ENCODE results near the gene B4GALT3. TPM values are rescaled to one million over a fixed set of nuclear protein-coding genes. Genes with fewer than 3 reads are reported as not detected.

B4GALT3 gene
- total and polyA plus RNA-seq, 12 donors = 11.5 to 28.9 (median 19.6) TPM

- DNase-seq = no peak
- H3K4me1 ChIP-seq = peaks cover 0 to 44% (median 4%) of the 10 kb centered on the region in 9 donors
- peak overlapping the region in 2 of 10 donors; percentile 9 to 95 for H3K27ac ChIP-seq
- no peaks in the 10 kb centered on the region for H3K27me3 ChIP-seq
- peaks cover 0 to 44% (median 12%) of the 10 kb centered on the region in 9 donors for H3K36me3 ChIP-seq
- H3K9me3 ChIP-seq = no peaks in the 10 kb centered on the region
- WGBS, 2 donors = 75 to 80% methylated on average over 8 of the region's 8 CpGs
- TF ChIP-seq CTCF (IDR thresholded peaks at IDR 0.05) = no peak
- intact Hi-C loops (cut with DNase I) = no loop called here
- no peak for ATAC-seq
- peak overlapping the region in 1 of 10 donors; percentile 62 for H3K4me3 ChIP-seq
These were observed 41.2 kb upstream of the B4GALT3 start for GRCh38 chr1:161218301-161219077.

GRCh38 chr1:161217831-161218230 lies 40.5 kb upstream of the B4GALT3 start:
- intact Hi-C loops (cut with DNase I) = no loop called here
- Histone ChIP-seq H3K27ac (peak overlapping the region in 5 of 10 donors; percentile 13 to 95 (median 74)), H3K36me3 (peaks cover 0 to 50% (median 18%) of the 10 kb centered on the region in 9 donors), H3K4me3 (peak overlapping the region in 3 of 10 donors; percentile 5 to 62 (median 19)), H3K9me3 (no peaks in the 10 kb centered on the region), H3K27me3 (no peaks in the 10 kb centered on the region), H3K4me1 (peaks cover 0 to 48% (median 4%) of the 10 kb centered on the region in 9 donors)
- DNase-seq (no peak), ATAC-seq (peak in 2 of 8 donors; percentile 1 to 16)
- TF ChIP-seq CTCF (IDR thresholded peaks at IDR 0.05) = no peak
- WGBS, 2 donors = 59 to 68% methylated on average over 6 of the region's 6 CpGs

- peak overlapping the region in 6 of 10 donors; percentile 16 to 62 (median 24) for H3K4me3 ChIP-seq
These were observed 39.8 kb upstream of the B4GALT3 start for GRCh38 chr1:161216945-161217712.

More at GRCh38 chr1:161216945-161217712, 39.8 kb upstream of the B4GALT3 start:
- Histone ChIP-seq H3K36me3 (peaks cover 0 to 57% (median 25%) of the 10 kb centered on the region in 9 donors), H3K9me3 (no peaks in the 10 kb centered on the region), H3K4me1 (peaks cover 0 to 48% (median 4%) of the 10 kb centered on the region in 9 donors), H3K27ac (peak overlapping the region in 9 of 10 donors; percentile 13 to 95 (median 69)), H3K27me3 (no peaks in the 10 kb centered on the region)
- DNase-seq (no peak), ATAC-seq (peak in 6 of 8 donors; percentile 29 to 82 (median 38))
- no peak for TF ChIP-seq CTCF (IDR thresholded peaks at IDR 0.05)
- WGBS, 2 donors = 36% methylated on average over 7 of the region's 7 CpGs
- intact Hi-C loops (cut with DNase I) = no loop called here

All from heart right ventricle (tissue), 16 donors.